Dedifferentiated amniotic fluid mesenchymal stem cell (primary cell): ENCODE data around the gene ATPAF2.

Experiments
- DNase-seq: peaks from one replicate; pipeline ENCODE4 v3.0.0-alpha.2; 2016; ENCODE audit errors: extremely low spot score

Gene ATPAF2

GRCh38 chr17:18039535-18040260, 730 bp upstream of the ATPAF2 start:
- DNase-seq: no peak

GRCh38 chr17:18038149-18038850, 668 bp downstream of the ATPAF2 start:
- DNase-seq: no peak

- DNase-seq: no peak
Measured at GRCh38 chr17:18037486-18037885, 1.5 kb downstream of the ATPAF2 start.

- no peak for DNase-seq
Measured at GRCh38 chr17:18035704-18036103, 3.3 kb downstream of the ATPAF2 start.

- peak; percentile 88 for DNase-seq
Measured at GRCh38 chr17:18033442-18034099, 5.4 kb downstream of the ATPAF2 start.

- DNase-seq: no peak
Measured at GRCh38 chr17:18031955-18032354, 7.0 kb downstream of the ATPAF2 start.

- no peak for DNase-seq
Measured at GRCh38 chr17:18028952-18029540, 9.9 kb downstream of the ATPAF2 start.

- DNase-seq: no peak
Measured at GRCh38 chr17:18028114-18028951, 10.6 kb downstream of the ATPAF2 start.

- DNase-seq: no peak
Measured at GRCh38 chr17:18027280-18027679, 11.7 kb downstream of the ATPAF2 start.

GRCh38 chr17:18025945-18026776, 12.8 kb downstream of the ATPAF2 start:
- no peak for DNase-seq

GRCh38 chr17:18025241-18025944, 13.6 kb downstream of the ATPAF2 start:
- DNase-seq: no peak

- no peak for DNase-seq
Measured at GRCh38 chr17:18021372-18021771, 17.6 kb downstream of the ATPAF2 start.

- DNase-seq: no peak
Measured at GRCh38 chr17:18020971-18021370, 18.0 kb downstream of the ATPAF2 start.

- no peak for DNase-seq
Measured at GRCh38 chr17:18019838-18020154, 19.2 kb downstream of the ATPAF2 start.

GRCh38 chr17:18018411-18018921, 20.5 kb downstream of the ATPAF2 start:
- DNase-seq: no peak

GRCh38 chr17:18017958-18018357, 21.0 kb downstream of the ATPAF2 start:
- no peak for DNase-seq

- DNase-seq: no peak
Measured at GRCh38 chr17:18016426-18016825, 22.5 kb downstream of the ATPAF2 start.

GRCh38 chr17:18015593-18015992, 23.4 kb downstream of the ATPAF2 start:
- DNase-seq: no peak

GRCh38 chr17:18014006-18014405, 25.0 kb downstream of the ATPAF2 start:
- no peak for DNase-seq

- DNase-seq: no peak
Measured at GRCh38 chr17:18011286-18011685, 27.7 kb downstream of the ATPAF2 start.
